Activated CD4-positive, alpha-beta T cell treated with anti-CD3 and anti-CD28 coated beads, Interleukin-2, amount 50 U/mL, for 24 hours (primary cell): ENCODE measurements around the gene GNAT1.
"Not testable (repeated sequence)": the region's sequence is repeated elsewhere in the genome, so short reads cannot be mapped to it uniquely, and the experiment has no call there.

ENCODE experiments used
- DNase-seq, 2 donors: peaks; one replicate each; pipeline ENCODE4 v3.0.0-alpha.2; 2020; ENCODE audit warnings: low read depth in 1 of 2, low spot score in 1 of 2

GNAT1 gene

GRCh38 chr3:50201573-50202315 lies 10.3 kb downstream of the GNAT1 start:
- no peak for DNase-seq

GRCh38 chr3:50202353-50203112 lies 11.1 kb downstream of the GNAT1 start:
- no peak for DNase-seq

- no peak for DNase-seq
These were observed 11.9 kb downstream of the GNAT1 start for GRCh38 chr3:50203113-50203808.

- DNase-seq = no peak
These were observed 12.7 kb downstream of the GNAT1 start for GRCh38 chr3:50203809-50204803.

- no peak for DNase-seq
These were observed 13.5 kb downstream of the GNAT1 start, which contains the start of gene SLC38A3 for GRCh38 chr3:50204804-50205412. TSS of gene SLC38A3 (plus strand) at chr3:50205271. CDS start at chr3:50214200, 8,929 bp downstream.

GRCh38 chr3:50205413-50206276 lies 14.2 kb downstream of the GNAT1 start:
- DNase-seq = no peak

- no peak for DNase-seq
These were observed 16.1 kb downstream of the GNAT1 start for GRCh38 chr3:50207359-50208042.

GRCh38 chr3:50208677-50209344 lies 17.4 kb downstream of the GNAT1 start:
- DNase-seq = no peak

- DNase-seq = no peak
These were observed 18.7 kb downstream of the GNAT1 start for GRCh38 chr3:50210176-50210509.

- DNase-seq = no peak
These were observed 19.3 kb downstream of the GNAT1 start for GRCh38 chr3:50210510-50211367.

GRCh38 chr3:50211368-50211717 lies 19.9 kb downstream of the GNAT1 start:
- DNase-seq = not testable (repeated sequence)

GRCh38 chr3:50211930-50212329 lies 20.5 kb downstream of the GNAT1 start:
- no peak for DNase-seq

- no peak for DNase-seq
These were observed 21.1 kb downstream of the GNAT1 start for GRCh38 chr3:50212502-50212901.

GRCh38 chr3:50212971-50213370 lies 21.6 kb downstream of the GNAT1 start:
- DNase-seq = no peak

- DNase-seq = no peak
These were observed 22.0 kb downstream of the GNAT1 start for GRCh38 chr3:50213373-50213772.

- no peak for DNase-seq
These were observed 23.4 kb downstream of the GNAT1 start for GRCh38 chr3:50214824-50215223.

GRCh38 chr3:50215529-50215928 lies 24.1 kb downstream of the GNAT1 start:
- DNase-seq = no peak
